ENCODE measurements around the gene SUPT20HL1. TPM values are rescaled to one million over a fixed set of nuclear protein-coding genes. Genes with fewer than 3 reads are reported as not detected.
"Not testable (repeated sequence)": the region's sequence is repeated elsewhere in the genome, so short reads cannot be mapped to it uniquely, and the experiment has no call there.

Gene SUPT20HL1
- total RNA-seq (not detected), polyA plus RNA-seq (not detected)
- long read RNA-seq, donor 1, result 0 reads
- long read RNA-seq, donor 2, result 0 reads
- long read RNA-seq, donor 3, result 0 reads

DNA sequence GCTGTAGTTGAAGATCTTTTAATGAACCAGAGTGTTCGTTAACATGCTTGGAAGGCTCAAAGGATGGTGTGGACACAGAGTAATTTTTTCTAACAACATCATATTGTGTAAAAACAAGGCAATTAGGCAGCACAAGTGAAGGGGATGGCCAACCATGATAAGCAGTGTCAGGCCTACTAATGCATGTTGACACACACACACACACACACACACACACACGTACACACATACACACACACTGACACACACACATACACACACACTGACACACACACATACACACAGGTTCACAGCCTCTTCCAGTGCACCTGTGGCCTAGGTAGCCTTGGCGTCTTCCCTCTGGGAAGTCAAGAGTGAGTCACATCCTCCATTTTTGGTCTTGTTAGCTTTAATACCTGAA, at the start of gene SUPT20HL1:
Gene SUPT20HL1, plus strand, starts transcription at position 368 of the 400 bp plus-strand sequence. CDS start 2,122 bp downstream, outside the sequence.
- Histone ChIP-seq H3K27ac (no peak within 1 kb of the TSS), H3K27me3 (peaks cover 0 to 6% (median 0%) of the 10 kb centered on the region in 9 donors), H3K36me3 (no peaks in the 10 kb centered on the region), H3K9me3 (peaks cover 0 to 5% (median 0%) of the 10 kb centered on the region in 12 donors), H3K4me3 (no peak within 1 kb of the TSS), H3K4me1 (no peaks in the 10 kb centered on the region)
- no peak for DNase-seq
- intact Hi-C loops (cut with DNase I), result loop anchor here in 1 of 10 donors (10.0 kb wide), 1 partner anchor 95 kb away; no protein-coding TSS in a partner anchor
- WGBS, 4 donors, result 73 to 93% (median 80%) methylated on average over 3 of the region's 3 CpGs
- TF ChIP-seq CTCF (IDR thresholded peaks at IDR 0.05) (no peak), POLR2A (IDR thresholded peaks at IDR 0.05) (no peak)
- ATAC-seq, result no peak

DNA sequence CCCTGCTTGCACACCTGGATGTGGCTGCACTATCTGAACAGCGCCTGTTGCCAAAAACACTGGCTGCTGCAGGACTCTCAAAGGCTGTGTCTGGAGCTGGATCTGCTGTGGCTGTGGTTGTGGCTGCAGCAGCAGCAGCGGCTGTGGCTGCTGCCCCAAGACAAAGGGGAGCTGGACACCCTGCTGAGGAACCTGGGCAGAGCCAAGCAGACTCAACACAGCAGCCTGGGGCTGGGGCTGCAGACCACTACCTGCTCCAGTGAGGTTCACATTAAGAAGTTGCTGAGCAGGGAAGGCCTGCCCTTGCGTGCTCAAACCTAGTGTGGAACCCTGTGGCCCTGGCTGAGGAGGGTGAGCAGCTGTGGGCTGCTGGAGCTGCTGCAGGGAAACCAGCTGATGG, 49.5 kb upstream of the SUPT20HL1 start:
- H3K9me3 ChIP-seq; DNase-seq; H3K4me3 ChIP-seq; H3K36me3 ChIP-seq; intact Hi-C loops (cut with DNase I): not testable (repeated sequence)
- Histone ChIP-seq H3K27ac (peak overlapping the region in 1 of 12 donors; percentile 9), H3K4me1 (peaks cover 0 to 16% (median 0%) of the 10 kb centered on the region in 12 donors), H3K27me3 (peaks cover 0 to 28% (median 0%) of the 10 kb centered on the region in 9 donors)
- peak in 2 of 4 donors; percentile 37 to 38 for ATAC-seq
- 59 to 70% (median 64%) methylated on average over 2 to 3 of the region's 3 CpGs for WGBS, 4 donors

GRCh38 chrX:24311507-24312248, 48.8 kb upstream of the SUPT20HL1 start:
- 60 to 74% (median 72%) methylated on average over 19 to 21 of the region's 22 CpGs for WGBS, 4 donors
- H3K9me3 ChIP-seq; H3K4me3 ChIP-seq; DNase-seq; H3K36me3 ChIP-seq; intact Hi-C loops (cut with DNase I): not testable (repeated sequence)
- Histone ChIP-seq H3K4me1 (peaks cover 0 to 10% (median 0%) of the 10 kb centered on the region in 12 donors), H3K27ac (peak overlapping the region in 1 of 12 donors; percentile 9), H3K27me3 (peaks cover 0 to 21% (median 0%) of the 10 kb centered on the region in 9 donors)
- peak in 3 of 4 donors; percentile 36 to 77 (median 40) for ATAC-seq

- intact Hi-C loops (cut with DNase I); DNase-seq; H3K9me3 ChIP-seq; H3K4me3 ChIP-seq; H3K27ac ChIP-seq; H3K36me3 ChIP-seq: not testable (repeated sequence)
- WGBS, 4 donors, result 53 to 92% (median 76%) methylated on average over 3 to 6 of the region's 6 CpGs
- peaks cover 0 to 10% (median 0%) of the 10 kb centered on the region in 12 donors for H3K4me1 ChIP-seq
- peak in 3 of 4 donors; percentile 54 to 76 (median 57) for ATAC-seq
- H3K27me3 ChIP-seq, result peaks cover 0 to 16% (median 0%) of the 10 kb centered on the region in 9 donors
Measured at GRCh38 chrX:24312249-24312607, 48.2 kb upstream of the SUPT20HL1 start.

- H3K27ac ChIP-seq, result no peak within 1 kb of the TSS
- H3K4me3 ChIP-seq, result no peak within 1 kb of the TSS
- H3K36me3 ChIP-seq, result no peaks in the 10 kb centered on the region
- no peak for DNase-seq
- intact Hi-C loops (cut with DNase I), result no loop called here
- 90 to 98% (median 95%) methylated on average over 38 to 39 of the region's 39 CpGs for WGBS, 4 donors
- H3K9me3 ChIP-seq, result no peaks in the 10 kb centered on the region
- H3K4me1 ChIP-seq, result peaks cover 0 to 10% (median 0%) of the 10 kb centered on the region in 12 donors
- ATAC-seq, result no peak
- TF ChIP-seq POLR2A (IDR thresholded peaks at IDR 0.05) (no peak), CTCF (IDR thresholded peaks at IDR 0.05) (no peak)
- peaks cover 0 to 13% (median 0%) of the 10 kb centered on the region in 9 donors for H3K27me3 ChIP-seq
Measured at GRCh38 chrX:24314019-24314635, 46.3 kb upstream of the SUPT20HL1 start, which contains the start of gene SUPT20HL2. Gene SUPT20HL2, minus strand, starts transcription at chrX:24314069. Its CDS starts 754 bp downstream, at chrX:24313315.
